COLO668 (cell line): ENCODE measurements around the gene MROH9.

Experiments
- DNase-seq: peaks from one replicate; lab custom pipeline; 2025; ENCODE audit not compliant: unreplicated experiment; lab: John Stamatoyannopoulos, UW

MROH9 gene

DNA sequence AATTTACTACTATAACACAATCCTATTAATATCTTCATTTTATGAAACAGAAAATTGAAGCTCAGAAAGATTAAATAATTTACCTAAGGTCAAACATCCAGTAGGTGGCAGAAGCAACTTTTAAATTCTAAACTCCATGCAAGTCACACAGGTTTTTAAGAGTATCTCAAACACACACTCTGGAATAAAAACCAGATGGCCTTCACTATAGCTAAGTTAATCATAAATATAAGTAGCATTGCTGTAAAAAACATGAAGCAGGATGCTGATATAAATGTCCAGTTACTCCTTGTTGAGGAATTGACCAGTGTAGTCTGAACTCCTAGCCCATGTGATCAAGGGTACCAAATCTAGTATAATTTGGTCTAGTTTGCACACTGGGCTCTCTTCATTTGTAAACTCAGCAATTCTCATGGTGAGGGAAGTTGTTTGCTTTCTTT is 146.0 kb downstream of the MROH9 start:
- no peak for DNase-seq

DNA sequence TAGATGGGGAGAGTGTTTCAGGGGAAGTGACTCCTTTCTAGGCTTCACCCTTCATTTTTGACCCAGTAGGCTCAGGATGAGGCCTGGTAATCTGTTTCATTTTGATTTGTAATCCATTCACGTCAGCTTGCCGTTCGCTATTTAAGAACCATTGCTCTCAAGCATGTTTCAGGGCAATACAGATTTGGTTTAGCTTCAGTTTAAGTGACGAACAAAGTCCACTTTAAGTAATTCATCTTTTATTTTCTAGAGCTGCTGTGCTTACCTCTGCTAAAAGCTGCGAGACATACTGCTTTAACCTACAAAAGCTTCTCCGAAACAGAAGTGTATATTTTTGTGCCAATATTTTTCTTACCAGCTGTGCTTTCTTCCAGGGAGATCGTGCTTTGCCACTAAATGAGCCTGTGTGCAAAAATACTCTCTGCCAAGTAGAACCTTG is 146.4 kb downstream of the MROH9 start:
- no peak for DNase-seq

DNA sequence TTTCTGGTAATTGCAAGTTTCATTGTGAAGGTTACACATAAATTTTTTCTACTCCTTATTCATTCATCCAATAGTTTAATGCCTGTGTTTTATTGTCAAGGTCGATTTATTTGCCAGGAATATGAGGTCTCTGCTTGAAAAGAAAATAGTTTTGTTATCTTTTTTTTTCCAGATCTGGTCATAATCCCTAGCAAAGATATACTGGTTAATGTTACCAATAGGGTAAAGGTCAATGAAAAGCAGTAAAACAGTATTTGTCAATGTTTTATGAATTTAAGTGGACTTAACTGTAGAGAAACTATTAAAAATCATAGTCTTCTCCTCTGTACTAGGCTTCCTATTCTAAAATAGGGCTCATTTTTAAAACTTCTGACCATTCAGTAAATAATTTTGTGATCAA is 147.3 kb downstream of the MROH9 start:
- no peak for DNase-seq

DNA sequence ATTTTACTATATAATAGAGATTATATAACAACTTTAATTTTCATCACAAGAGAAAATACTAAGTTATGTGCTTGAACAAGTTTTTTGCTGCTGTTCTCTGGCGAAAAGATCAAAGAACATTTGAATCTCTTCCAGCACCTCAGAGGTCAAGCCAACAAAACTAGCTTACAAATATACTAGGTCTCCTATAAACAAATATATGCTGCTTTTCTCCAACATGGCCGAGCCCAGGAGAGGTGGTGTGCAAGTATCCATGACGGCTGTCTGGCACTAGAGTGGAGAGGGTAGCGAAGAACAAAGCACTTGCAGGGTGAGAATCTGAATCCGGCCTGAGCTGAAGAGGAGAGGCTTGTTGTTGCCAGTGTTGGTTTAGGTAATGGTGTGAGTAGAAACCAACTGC is 147.9 kb downstream of the MROH9 start:
- no peak for DNase-seq

DNA sequence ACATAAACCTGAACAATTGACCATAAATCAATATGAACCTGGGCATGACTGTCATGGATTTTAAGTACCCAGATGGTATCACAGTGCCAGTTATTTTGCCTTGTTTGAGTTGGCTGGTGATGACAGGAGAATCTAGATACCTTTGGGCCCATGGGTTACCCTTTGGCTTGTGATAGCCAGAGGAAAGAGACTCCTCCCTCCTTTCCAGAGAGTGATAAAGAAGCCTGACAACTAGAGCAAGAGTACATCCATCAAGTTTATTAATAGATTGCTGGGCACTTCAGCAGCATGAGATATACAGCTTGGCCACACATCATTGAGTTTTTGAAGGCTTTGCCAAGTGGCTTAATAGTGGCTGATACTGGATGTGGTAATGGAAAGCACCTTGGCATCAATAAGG is 148.8 kb downstream of the MROH9 start:
- no peak for DNase-seq

DNA sequence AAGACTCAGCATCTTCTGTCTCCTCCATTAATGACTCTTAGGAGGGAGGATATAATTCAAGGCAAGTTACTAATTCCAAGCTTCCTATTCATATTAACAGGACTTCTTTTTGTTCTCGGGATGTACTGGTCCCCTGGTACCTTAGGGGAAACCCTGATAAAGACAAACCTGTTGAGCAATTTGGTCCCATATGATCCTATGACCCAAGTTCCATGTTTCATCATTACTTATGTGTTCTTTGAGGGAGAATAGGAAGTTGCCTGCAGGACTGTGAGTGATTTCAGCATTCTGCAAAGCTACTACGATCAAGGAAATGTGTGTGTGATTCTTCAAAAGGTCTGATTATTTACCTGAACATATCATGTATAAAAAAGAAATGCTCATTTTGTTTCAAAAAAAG is 149.5 kb downstream of the MROH9 start:
- no peak for DNase-seq

DNA sequence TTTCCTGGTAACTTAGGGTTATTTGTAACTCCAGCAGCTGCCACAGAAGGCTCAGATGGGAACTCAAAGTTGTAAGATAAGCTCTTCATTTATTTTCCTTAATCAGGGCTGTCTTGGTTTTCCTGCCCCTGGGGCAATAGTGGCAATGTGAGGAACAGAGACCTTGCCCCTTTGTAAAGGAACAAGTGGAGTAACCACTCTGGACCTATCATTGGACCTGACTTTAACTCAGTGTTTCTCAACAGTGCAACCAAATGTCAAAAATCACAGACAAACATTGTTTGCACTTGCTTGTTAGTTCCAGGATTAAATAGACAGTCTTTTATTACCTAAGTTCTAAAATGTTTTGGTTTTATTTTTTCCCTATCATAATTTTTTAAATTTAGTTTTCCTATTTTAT is 152.6 kb downstream of the MROH9 start:
- no peak for DNase-seq

DNA sequence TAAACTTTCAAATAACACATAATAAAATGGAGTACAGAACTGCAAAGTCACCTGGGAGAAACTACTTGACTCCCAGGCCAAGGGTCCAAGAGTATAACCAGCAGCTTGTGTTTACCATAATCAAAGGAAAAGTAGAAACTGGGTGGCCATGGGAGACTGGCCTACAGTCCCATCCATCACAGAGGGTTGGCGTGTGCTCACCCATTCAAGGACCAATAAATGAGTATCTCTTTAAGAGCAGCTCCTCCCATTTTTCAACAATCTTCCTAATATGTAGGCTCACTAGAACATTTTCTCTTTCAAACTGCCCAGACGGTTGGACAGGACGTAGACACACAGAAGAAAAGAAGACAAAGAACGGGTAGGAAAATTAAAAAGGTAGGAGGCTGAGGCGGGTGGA is 155.3 kb downstream of the MROH9 start, which contains the start of gene FMO3:
FMO3 (plus strand) TSS at position 302 of the 400 bp plus-strand sequence. CDS start 1,754 bp downstream, outside the sequence.
- DNase-seq: no peak

DNA sequence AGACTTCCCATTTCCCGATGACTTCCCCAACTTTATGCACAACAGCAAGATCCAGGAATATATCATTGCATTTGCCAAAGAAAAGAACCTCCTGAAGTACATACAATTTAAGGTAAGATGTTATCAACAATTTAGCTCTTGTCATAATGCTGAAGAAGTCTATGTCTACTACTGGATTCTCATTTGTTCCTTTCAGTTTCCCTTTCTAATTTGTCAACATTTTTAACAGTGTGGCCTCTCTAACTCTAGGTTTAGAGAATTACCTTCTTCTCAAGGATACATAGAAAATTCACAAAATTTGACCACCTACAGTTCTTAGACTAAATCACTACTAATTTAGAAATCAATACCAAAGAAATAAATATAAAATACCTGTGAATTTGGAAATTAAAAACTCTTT is 168.5 kb downstream of the MROH9 start:
- no peak for DNase-seq

DNA sequence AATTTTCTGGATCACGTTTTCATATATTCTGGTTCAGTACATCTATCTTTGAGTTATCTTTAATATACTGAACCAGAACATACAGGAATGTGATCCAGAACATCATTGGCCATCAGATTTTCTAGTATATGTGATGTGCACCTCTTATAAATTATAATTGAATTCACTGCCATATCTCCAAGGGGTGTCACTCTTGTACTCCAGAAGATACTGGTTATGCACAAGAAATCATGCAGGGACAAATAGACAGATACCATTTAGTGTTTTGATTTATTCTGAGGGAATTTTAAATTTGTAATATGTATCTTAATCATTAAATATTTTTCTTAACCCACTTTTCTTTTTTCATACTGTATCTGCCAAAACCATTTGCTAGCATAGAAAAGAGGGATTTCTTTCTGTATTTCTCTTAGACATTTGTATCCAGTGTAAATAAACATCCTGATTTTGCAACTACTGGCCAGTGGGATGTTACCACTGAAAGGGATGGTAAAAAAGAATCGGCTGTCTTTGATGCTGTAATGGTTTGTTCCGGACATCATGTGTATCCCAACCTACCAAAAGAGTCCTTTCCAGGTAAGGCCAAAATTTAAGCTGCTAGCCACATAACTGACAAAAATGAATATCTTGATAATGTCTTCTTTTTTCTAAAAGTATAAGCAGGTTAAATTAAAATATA is 172.1 kb downstream of the MROH9 start:
- no peak for DNase-seq

DNA sequence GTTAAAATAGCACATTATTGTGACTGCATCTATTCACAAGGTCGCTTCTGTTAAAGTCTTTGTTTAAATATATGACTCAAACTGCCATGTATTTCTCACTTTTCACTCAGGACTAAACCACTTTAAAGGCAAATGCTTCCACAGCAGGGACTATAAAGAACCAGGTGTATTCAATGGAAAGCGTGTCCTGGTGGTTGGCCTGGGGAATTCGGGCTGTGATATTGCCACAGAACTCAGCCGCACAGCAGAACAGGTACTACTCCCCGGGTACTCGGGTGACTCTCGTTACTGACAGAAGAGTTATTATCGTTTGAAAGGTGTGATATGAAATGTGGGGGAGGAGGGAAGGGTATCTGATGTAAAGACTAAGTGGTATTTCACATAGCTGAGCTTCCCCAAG is 172.6 kb downstream of the MROH9 start:
- no peak for DNase-seq

DNA sequence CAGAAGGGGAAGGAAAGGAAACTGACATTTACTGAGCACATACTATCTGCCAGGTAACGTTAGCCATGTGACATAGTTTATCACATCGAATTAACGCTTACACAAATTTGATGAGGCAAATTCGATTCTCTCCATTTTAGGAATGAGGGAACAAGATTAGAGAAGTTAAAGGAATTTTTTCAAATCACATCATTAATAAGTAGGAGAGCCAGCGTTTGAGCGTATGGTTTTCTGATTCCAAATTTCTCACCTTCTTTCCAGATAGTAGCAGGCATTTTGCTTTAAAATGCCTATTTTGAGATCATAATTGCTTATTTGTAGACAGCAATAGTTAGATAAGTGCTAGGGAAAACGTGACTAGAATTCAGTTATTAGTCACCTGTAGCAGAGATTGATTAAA is 174.6 kb downstream of the MROH9 start:
- DNase-seq: no peak

DNA sequence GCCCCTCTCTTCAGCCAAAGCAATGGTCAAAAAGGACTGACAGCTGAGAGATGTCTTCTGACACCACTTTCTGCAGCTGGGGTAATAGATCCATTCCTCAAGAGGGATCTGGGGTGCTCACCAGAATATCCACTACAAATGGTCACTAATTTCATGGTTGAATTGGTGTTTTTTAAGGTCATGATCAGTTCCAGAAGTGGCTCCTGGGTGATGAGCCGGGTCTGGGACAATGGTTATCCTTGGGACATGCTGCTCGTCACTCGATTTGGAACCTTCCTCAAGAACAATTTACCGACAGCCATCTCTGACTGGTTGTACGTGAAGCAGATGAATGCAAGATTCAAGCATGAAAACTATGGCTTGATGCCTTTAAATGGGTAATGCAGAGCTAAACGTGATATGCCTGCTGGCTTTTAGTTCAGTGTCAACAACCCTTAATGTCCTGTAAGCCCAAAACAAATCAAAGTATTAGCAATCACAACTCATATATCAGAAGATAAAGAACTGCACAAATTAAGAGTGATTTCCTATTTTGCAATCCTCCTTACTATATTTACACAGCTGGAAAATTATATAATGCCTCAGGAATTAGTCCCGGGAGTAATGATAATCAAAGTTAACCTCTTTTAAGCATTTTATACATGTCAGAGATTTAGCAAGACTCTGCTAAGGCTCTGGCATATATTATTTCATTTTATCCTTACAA is 175.4 kb downstream of the MROH9 start:
- DNase-seq: no peak

DNA sequence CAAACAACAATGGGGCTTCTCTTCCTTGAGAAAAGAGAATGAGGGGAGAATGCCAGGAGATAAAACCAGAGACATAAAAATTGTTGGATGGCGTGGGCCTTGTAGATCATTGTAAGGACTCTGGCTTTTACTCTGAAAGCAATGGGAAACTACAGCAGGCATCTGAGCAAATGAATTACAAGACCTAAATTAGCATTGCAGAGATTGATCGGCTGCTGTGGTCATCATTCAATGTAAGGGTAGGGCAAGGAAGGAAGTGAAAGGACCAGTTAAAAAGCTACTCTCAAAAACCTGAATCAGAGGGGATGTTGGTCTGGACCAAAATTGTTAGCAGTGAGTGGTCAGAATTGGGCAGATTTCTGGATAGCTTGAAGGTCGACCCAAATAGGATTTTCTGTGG is 176.8 kb downstream of the MROH9 start:
- no peak for DNase-seq

DNA sequence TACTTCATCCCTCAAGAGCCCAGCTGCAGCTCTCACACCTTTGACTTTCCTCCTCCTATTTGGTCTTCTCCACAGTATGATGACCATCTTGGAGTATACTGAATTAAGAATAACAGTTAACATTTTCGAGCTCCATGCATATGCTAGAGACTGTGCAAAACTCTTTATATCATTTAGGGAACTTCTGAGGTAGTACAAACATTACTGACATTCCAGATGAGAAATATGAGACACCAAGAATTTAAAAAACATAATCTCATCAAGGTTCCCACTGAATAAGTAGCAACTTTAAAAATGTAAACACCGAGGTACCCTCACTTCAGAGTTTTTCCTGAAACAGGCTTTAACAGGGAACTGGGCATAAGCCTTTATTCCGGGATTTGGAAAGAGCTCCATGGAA is 178.0 kb downstream of the MROH9 start:
- no peak for DNase-seq
